Trophoblast cell (in vitro differentiated cells and primary cell): ENCODE measurements around the gene CKMT2.

Source experiments
- DNase-seq, 2 donors: peaks; one replicate each; pipeline ENCODE4 v3.0.0-alpha.2; 2016
- H2AFZ ChIP-seq: 2 replicates; pipeline ENCODE4 v1.6.1; 2013; ENCODE audit warnings: low read length, moderate library complexity, mild to moderate bottlenecking; ENCODE audit not compliant: insufficient read depth, poor library complexity
- H2AK5ac ChIP-seq: 2 replicates; pipeline ENCODE4 v1.6.1; 2013; ENCODE audit warnings: mild to moderate bottlenecking, low read length
- H2BK120ac ChIP-seq: 2 replicates; pipeline ENCODE4 v1.6.1; 2013; ENCODE audit warnings: low read length, mild to moderate bottlenecking, moderate library complexity; ENCODE audit not compliant: insufficient read depth, poor library complexity
- H2BK12ac ChIP-seq: 2 replicates; pipeline ENCODE4 v1.6.1; 2013; ENCODE audit warnings: mild to moderate bottlenecking, low read length, moderate library complexity
- H2BK5ac ChIP-seq: 2 replicates; pipeline ENCODE4 v1.6.1; 2013; ENCODE audit warnings: low read length, low read depth, moderate library complexity, mild to moderate bottlenecking; ENCODE audit not compliant: poor library complexity
- H3K14ac ChIP-seq: 2 replicates; pipeline ENCODE4 v1.6.1; 2013; ENCODE audit warnings: mild to moderate bottlenecking, low read length
- H3K18ac ChIP-seq: 2 replicates; pipeline ENCODE4 v1.6.1; 2013; ENCODE audit warnings: mild to moderate bottlenecking, low read length
- H3K23ac ChIP-seq: 2 replicates; pipeline ENCODE4 v1.6.1; 2013; ENCODE audit warnings: low read length
- H3K27ac ChIP-seq: 2 replicates; pipeline ENCODE4 v1.5.1; 2013; ENCODE audit warnings: low read depth, mild to moderate bottlenecking, inconsistent platforms, low read length, moderate library complexity
- H3K27me3 ChIP-seq: 2 replicates; pipeline ENCODE4 v1.6.1; 2013; ENCODE audit warnings: inconsistent platforms, mild to moderate bottlenecking, low read length, moderate library complexity; ENCODE audit not compliant: insufficient read depth
- H3K36me3 ChIP-seq, 2 experiments: 1 replicate in 1 of 2; 2 replicates in 1 of 2; pipeline ENCODE4 v1.6.1; 2013; ENCODE audit warnings: low read length in 2 of 2, mild to moderate bottlenecking in 2 of 2, moderate library complexity in 1 of 2; ENCODE audit not compliant: insufficient read depth in 2 of 2, control insufficient read depth in 1 of 2
- H3K4ac ChIP-seq: 2 replicates; pipeline ENCODE4 v1.6.1; 2013; ENCODE audit warnings: low read depth, mild to moderate bottlenecking, low read length, moderate library complexity
- H3K4me1 ChIP-seq, 2 experiments: 1 replicate in 1 of 2; 2 replicates in 1 of 2; pipeline ENCODE4 v1.6.1; 2013; ENCODE audit warnings: low read length in 2 of 2, mild to moderate bottlenecking in 2 of 2, moderate library complexity in 1 of 2; ENCODE audit not compliant: insufficient read depth in 2 of 2, control insufficient read depth in 1 of 2
- H3K4me2 ChIP-seq: 2 replicates; pipeline ENCODE4 v1.6.1; 2013; ENCODE audit warnings: inconsistent platforms, mild to moderate bottlenecking, low read length, moderate library complexity
- H3K4me3 ChIP-seq: 2 replicates; pipeline ENCODE4 v1.5.1; 2013; ENCODE audit warnings: mild to moderate bottlenecking, low read depth, low read length, inconsistent platforms
- H3K79me1 ChIP-seq: one replicate; pipeline ENCODE4 v1.6.1; 2013; ENCODE audit warnings: low read length
- H3K79me2 ChIP-seq: 2 replicates; pipeline ENCODE4 v1.6.1; 2013; ENCODE audit warnings: low read length, mild to moderate bottlenecking; ENCODE audit not compliant: control insufficient read depth, insufficient read depth, poor library complexity
- H3K9ac ChIP-seq: 2 replicates; pipeline ENCODE4 v1.6.1; 2013; ENCODE audit warnings: mild to moderate bottlenecking, low read length
- H3K9me3 ChIP-seq: 2 replicates; pipeline ENCODE4 v1.6.1; 2013; ENCODE audit warnings: low read depth, mild to moderate bottlenecking, control low read depth, inconsistent platforms, low read length; ENCODE audit not compliant: insufficient read depth
- H4K12ac ChIP-seq: 2 replicates; pipeline ENCODE4 v1.6.1; 2013; ENCODE audit warnings: low read depth, mild to moderate bottlenecking, low read length, moderate library complexity
- H4K8ac ChIP-seq: 2 replicates; pipeline ENCODE4 v1.6.1; 2013; ENCODE audit warnings: low read depth, mild to moderate bottlenecking, low read length, moderate library complexity
- H4K91ac ChIP-seq: one replicate; pipeline ENCODE4 v1.6.1; 2013; ENCODE audit warnings: low read depth, mild to moderate bottlenecking, low read length, moderate library complexity
- WGBS: extraction: QIAGEN DNeasy Blood & Tissue Kit; methylation state at CpG from one replicate; pipeline ENCODE4 v1.1.7; 2013; ENCODE audit warnings: missing lambda C conversion rate; ENCODE audit not compliant: insufficient read length, insufficient coverage; ENCODE audit errors: extremely low coverage; 5-methylcytosine and 5-hydroxymethylcytosine counted together

Gene CKMT2

DNA sequence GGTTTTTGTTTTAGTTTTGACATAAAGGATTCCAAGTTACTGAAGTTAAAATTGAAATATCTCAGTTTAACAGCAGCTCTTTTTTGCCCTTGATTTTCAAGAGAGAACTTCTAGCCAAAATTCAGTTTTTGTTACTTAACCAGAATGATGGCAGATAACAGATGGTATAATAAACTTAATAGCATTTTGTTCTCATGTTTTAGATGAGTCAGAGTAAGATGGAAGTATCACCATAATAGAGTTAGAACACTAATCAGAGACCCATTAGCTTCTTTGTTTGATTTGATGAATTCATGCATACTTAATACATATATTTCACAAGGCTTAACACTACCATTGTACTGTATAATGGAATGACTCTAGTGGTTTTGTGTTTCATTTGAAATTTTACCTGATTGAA lies 80.2 kb downstream of the CKMT2 start:
- Histone ChIP-seq H3K27me3 (no peaks in the 10 kb centered on the region), H2BK5ac (no peak overlapping the region), H3K14ac (no peak overlapping the region), H3K27ac (no peak overlapping the region), H2BK120ac (no peak overlapping the region), H3K4ac (no peak overlapping the region), H2AK5ac (no peak overlapping the region), H2AFZ (no peak overlapping the region), H3K9me3 (no peaks in the 10 kb centered on the region), H3K36me3 (peaks cover 4 to 9% of the 10 kb centered on the region in 2 experiments), H3K4me2 (no peak overlapping the region), H3K23ac (no peak overlapping the region), H3K9ac (no peak overlapping the region), H3K79me1 (no peaks in the 10 kb centered on the region), H3K18ac (no peak overlapping the region), H4K12ac (no peak overlapping the region), H3K79me2 (no peaks in the 10 kb centered on the region), H3K4me1 (no peaks in the 10 kb centered on the region), H3K4me3 (no peak overlapping the region), H2BK12ac (no peak overlapping the region), H4K91ac (no peak overlapping the region), H4K8ac (no peak overlapping the region)
- no peak for DNase-seq

DNA sequence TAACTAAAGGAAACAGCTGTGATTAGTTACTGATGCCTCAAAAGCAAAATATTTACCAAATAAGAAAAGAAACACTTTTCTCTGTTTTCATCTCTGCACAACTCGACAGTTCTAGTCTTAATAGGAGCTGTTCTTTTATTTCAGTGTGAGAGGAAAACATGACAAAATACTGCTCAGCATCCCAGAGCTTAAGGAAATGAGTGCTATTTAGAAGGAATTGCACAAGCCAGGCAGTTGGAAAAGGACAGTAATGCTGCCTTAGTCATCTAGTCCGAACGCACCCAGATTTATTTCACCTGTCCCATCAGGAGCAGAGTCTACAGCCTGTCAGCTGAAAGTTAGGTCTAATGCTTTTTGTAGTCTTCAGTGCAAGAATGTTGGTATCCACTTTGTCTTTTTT lies 80.6 kb downstream of the CKMT2 start:
- Histone ChIP-seq H3K9ac (no peak overlapping the region), H3K4me2 (no peak overlapping the region), H2BK12ac (no peak overlapping the region), H2BK120ac (no peak overlapping the region), H4K12ac (no peak overlapping the region), H4K8ac (no peak overlapping the region), H3K18ac (no peak overlapping the region), H3K27ac (no peak overlapping the region), H3K79me1 (no peaks in the 10 kb centered on the region), H3K27me3 (no peaks in the 10 kb centered on the region), H3K79me2 (no peaks in the 10 kb centered on the region), H3K9me3 (no peaks in the 10 kb centered on the region), H3K4ac (no peak overlapping the region), H3K23ac (no peak overlapping the region), H2AK5ac (no peak overlapping the region), H2AFZ (no peak overlapping the region), H3K4me1 (no peaks in the 10 kb centered on the region), H3K14ac (no peak overlapping the region), H4K91ac (no peak overlapping the region), H2BK5ac (no peak overlapping the region), H3K36me3 (peaks cover 4 to 9% of the 10 kb centered on the region in 2 experiments), H3K4me3 (no peak overlapping the region)
- DNase-seq = no peak
- WGBS = no CpG with 5 or more reads among the region's 3 CpGs

DNA sequence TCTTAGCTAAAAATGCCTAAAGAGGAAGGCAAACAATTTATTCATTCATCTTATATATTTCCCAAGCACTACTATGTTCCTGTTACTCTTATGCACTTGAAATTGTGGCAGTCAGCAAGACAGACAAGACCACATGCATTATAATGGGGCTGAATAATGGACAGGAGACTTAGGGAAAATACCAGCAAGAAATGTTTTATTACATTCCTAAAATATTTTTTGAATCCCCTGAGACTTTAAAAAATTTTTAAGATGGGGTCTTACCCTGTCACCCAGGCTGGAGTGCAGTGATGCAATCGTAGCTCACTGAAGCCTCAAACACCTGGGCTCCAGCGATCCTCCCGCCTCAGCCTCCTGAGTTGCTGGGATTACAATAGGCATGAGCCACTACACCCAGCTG lies 81.5 kb downstream of the CKMT2 start:
- no peak overlapping the region for H3K9ac ChIP-seq
- H4K91ac ChIP-seq = no peak overlapping the region
- no peak overlapping the region for H2AFZ ChIP-seq
- no peak overlapping the region for H3K23ac ChIP-seq
- H4K8ac ChIP-seq = no peak overlapping the region
- H3K18ac ChIP-seq = no peak overlapping the region
- no peak overlapping the region for H2AK5ac ChIP-seq
- H3K9me3 ChIP-seq = no peaks in the 10 kb centered on the region
- no peak overlapping the region for H2BK120ac ChIP-seq
- no CpG with 5 or more reads among the region's 3 CpGs for WGBS
- no peak overlapping the region for H4K12ac ChIP-seq
- no peaks in the 10 kb centered on the region for H3K79me1 ChIP-seq
- H3K27ac ChIP-seq = no peak overlapping the region
- H3K4me2 ChIP-seq = no peak overlapping the region
- H3K4me3 ChIP-seq = no peak overlapping the region
- no peaks in the 10 kb centered on the region for H3K27me3 ChIP-seq
- no peaks in the 10 kb centered on the region for H3K4me1 ChIP-seq
- H3K4ac ChIP-seq = no peak overlapping the region
- no peaks in the 10 kb centered on the region for H3K79me2 ChIP-seq
- no peak overlapping the region for H3K14ac ChIP-seq
- no peak overlapping the region for H2BK12ac ChIP-seq
- no peak for DNase-seq
- no peak overlapping the region for H2BK5ac ChIP-seq
- peaks cover 3 to 7% of the 10 kb centered on the region in 2 experiments for H3K36me3 ChIP-seq

DNA sequence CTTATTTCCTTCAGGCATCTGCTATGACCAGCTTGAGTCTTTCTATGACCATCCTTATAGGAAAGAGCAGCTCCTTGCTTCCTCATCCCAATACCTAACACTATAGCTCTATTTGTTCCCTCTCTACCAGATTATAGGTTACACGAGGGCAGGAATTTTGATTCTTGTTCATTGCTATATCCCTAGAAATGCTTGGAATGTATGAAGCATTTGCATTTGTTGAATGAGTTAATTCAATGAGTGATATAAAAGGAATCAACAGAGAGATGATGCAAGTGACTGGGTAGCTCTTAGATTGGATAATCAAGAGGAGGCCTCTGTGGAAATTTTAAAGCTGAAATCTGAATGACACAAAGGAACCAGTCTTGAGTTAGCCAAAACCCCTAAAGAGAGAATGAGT lies 82.2 kb downstream of the CKMT2 start:
- Histone ChIP-seq H3K23ac (no peak overlapping the region), H3K4me3 (no peak overlapping the region), H2BK5ac (no peak overlapping the region), H3K4me2 (no peak overlapping the region), H2BK12ac (no peak overlapping the region), H3K4me1 (no peaks in the 10 kb centered on the region), H3K9ac (no peak overlapping the region), H2AFZ (no peak overlapping the region), H4K91ac (no peak overlapping the region), H3K9me3 (no peaks in the 10 kb centered on the region), H3K18ac (no peak overlapping the region), H2AK5ac (no peak overlapping the region), H4K8ac (no peak overlapping the region), H3K4ac (no peak overlapping the region), H3K79me2 (no peaks in the 10 kb centered on the region), H4K12ac (no peak overlapping the region), H2BK120ac (no peak overlapping the region), H3K27me3 (no peaks in the 10 kb centered on the region), H3K14ac (no peak overlapping the region), H3K36me3 (peaks cover 2 to 7% of the 10 kb centered on the region in 2 experiments), H3K79me1 (no peaks in the 10 kb centered on the region), H3K27ac (no peak overlapping the region)
- no CpG with 5 or more reads among the region's 1 CpG for WGBS
- DNase-seq = no peak
